ENCODE data around the gene ENTREP3. TPM values are rescaled to one million over a fixed set of nuclear protein-coding genes. Genes with fewer than 3 reads are reported as not detected.

Gene ENTREP3
- total RNA-seq, 3 donors from 2014 or later: 31.7 to 41.3 (median 39.8) TPM

Other genes with a start within 250 kb of the ENTREP3 start
- gene DCST2, start 221.7 kb downstream of the ENTREP3 start, total RNA-seq: under 1 TPM in 1 of 3 donors, not detected in 2; 0.08 TPM
- not detected for gene DCST1, start 221.7 kb downstream of the ENTREP3 start, total RNA-seq
- 10 to 100 TPM; 46.3 to 63.4 (median 48.8) TPM for gene ADAM15, start 204.2 kb downstream of the ENTREP3 start, total RNA-seq
- gene EFNA4, start 191.7 kb downstream of the ENTREP3 start, total RNA-seq: 1 to 10 TPM; 4.2 to 4.5 (median 4.3) TPM
- 1 to 10 TPM in 2 of 3 donors, under 1 TPM in 1; 0.84 to 2.0 (median 1.1) TPM for gene EFNA3, start 176.6 kb downstream of the ENTREP3 start, total RNA-seq
- gene EFNA1, start 127.6 kb downstream of the ENTREP3 start, total RNA-seq: under 1 TPM; 0.30 to 0.61 (median 0.32) TPM
- 10 to 100 TPM; 29.1 to 36.0 (median 33.5) TPM for gene SLC50A1, start 119.6 kb downstream of the ENTREP3 start, total RNA-seq
- gene DPM3, start 115.0 kb downstream of the ENTREP3 start, total RNA-seq: 10 to 100 TPM; 28.2 to 39.2 (median 33.0) TPM
- gene KRTCAP2, start 82.2 kb downstream of the ENTREP3 start, total RNA-seq: 100 to 1,000 TPM; 191 to 204 (median 193) TPM
- gene TRIM46, start 81.6 kb downstream of the ENTREP3 start, total RNA-seq: 1 to 10 TPM; 3.5 to 4.4 (median 3.5) TPM
- gene THBS3, start 47.6 kb downstream of the ENTREP3 start, total RNA-seq: 1 to 10 TPM; 3.0 to 4.1 (median 3.7) TPM
- 10 to 100 TPM; 77.4 to 88.6 (median 77.7) TPM for gene MTX1, start 46.8 kb downstream of the ENTREP3 start, total RNA-seq
- 100 to 1,000 TPM; 193 to 214 (median 208) TPM for gene SCAMP3, start 6.9 kb upstream of the ENTREP3 start, total RNA-seq
- gene CLK2, start 18.0 kb upstream of the ENTREP3 start, total RNA-seq: 10 to 100 TPM; 64.2 to 68.4 (median 66.3) TPM
- gene HCN3, start 22.0 kb upstream of the ENTREP3 start, total RNA-seq: 1 to 10 TPM; 1.1 to 1.3 (median 1.3) TPM
- under 1 TPM in 2 of 3 donors, not detected in 1; 0.13 to 0.14 TPM for gene PKLR, start 46.0 kb upstream of the ENTREP3 start, total RNA-seq
- gene FDPS, start 53.4 kb upstream of the ENTREP3 start, total RNA-seq: 100 to 1,000 TPM; 185 to 214 (median 189) TPM
- 10 to 100 TPM; 28.1 to 31.9 (median 30.2) TPM for gene RUSC1, start 65.4 kb upstream of the ENTREP3 start, total RNA-seq

Data from activated T-cell treated with anti-CD3 and anti-CD28 coated beads, Interleukin-2, amount 50 U/mL, for 4 hours (primary cell).